Chondrocyte (in vitro differentiated cells): ENCODE measurements around the gene RAD54L2. TPM values are rescaled to one million over a fixed set of nuclear protein-coding genes. Genes with fewer than 3 reads are reported as not detected.

Experiments used
- DNase-seq: peaks from one replicate; pipeline ENCODE4 v3.0.0; 2021; ENCODE audit warnings: mixed read lengths, low spot score
- H3K27ac Mint-ChIP-seq: one replicate; pipeline ENCODE4 v1.8.0; 2021; ENCODE audit warnings: mild to moderate bottlenecking, moderate library complexity, mixed read lengths; ENCODE audit not compliant: unreplicated experiment
- H3K27me3 Mint-ChIP-seq: 2 replicates; pipeline ENCODE4 v1.8.0; 2021; ENCODE audit warnings: low read depth, mixed read lengths
- H3K36me3 Mint-ChIP-seq: 2 replicates; pipeline ENCODE4 v1.8.0; 2021; ENCODE audit warnings: low read depth, mixed read lengths
- H3K4me1 Mint-ChIP-seq: 2 replicates; pipeline ENCODE4 v1.8.0; 2021; ENCODE audit warnings: low read depth, mild to moderate bottlenecking, mixed read lengths
- H3K4me3 Mint-ChIP-seq: one replicate; pipeline ENCODE4 v1.8.0; 2021; ENCODE audit warnings: mild to moderate bottlenecking, moderate library complexity, mixed read lengths; ENCODE audit not compliant: unreplicated experiment
- H3K9me3 Mint-ChIP-seq: 2 replicates; pipeline ENCODE4 v1.8.0; 2021; ENCODE audit warnings: low read depth, mixed read lengths
- long read RNA-seq: library from polyadenylated mRNA; stranded (forward); transcript quantifications from one replicate; pipeline ENCODE4 v2.0.0, GENCODE V29; 2021
- total RNA-seq: library from RNA; stranded (reverse); gene quantifications from 3 replicates; pipeline ENCODE4 v1.2.1, GENCODE V29; 2021
- TF ChIP-seq, protein P1 (sequence below): fragments of 200-600 bp; sonication (generic); IDR thresholded peaks from 2 replicates; pipeline ENCODE4 v1.5.0; 2021; ENCODE audit warnings: antibody characterized with exemption, mild to moderate bottlenecking, moderate library complexity

RAD54L2 gene, protein sequence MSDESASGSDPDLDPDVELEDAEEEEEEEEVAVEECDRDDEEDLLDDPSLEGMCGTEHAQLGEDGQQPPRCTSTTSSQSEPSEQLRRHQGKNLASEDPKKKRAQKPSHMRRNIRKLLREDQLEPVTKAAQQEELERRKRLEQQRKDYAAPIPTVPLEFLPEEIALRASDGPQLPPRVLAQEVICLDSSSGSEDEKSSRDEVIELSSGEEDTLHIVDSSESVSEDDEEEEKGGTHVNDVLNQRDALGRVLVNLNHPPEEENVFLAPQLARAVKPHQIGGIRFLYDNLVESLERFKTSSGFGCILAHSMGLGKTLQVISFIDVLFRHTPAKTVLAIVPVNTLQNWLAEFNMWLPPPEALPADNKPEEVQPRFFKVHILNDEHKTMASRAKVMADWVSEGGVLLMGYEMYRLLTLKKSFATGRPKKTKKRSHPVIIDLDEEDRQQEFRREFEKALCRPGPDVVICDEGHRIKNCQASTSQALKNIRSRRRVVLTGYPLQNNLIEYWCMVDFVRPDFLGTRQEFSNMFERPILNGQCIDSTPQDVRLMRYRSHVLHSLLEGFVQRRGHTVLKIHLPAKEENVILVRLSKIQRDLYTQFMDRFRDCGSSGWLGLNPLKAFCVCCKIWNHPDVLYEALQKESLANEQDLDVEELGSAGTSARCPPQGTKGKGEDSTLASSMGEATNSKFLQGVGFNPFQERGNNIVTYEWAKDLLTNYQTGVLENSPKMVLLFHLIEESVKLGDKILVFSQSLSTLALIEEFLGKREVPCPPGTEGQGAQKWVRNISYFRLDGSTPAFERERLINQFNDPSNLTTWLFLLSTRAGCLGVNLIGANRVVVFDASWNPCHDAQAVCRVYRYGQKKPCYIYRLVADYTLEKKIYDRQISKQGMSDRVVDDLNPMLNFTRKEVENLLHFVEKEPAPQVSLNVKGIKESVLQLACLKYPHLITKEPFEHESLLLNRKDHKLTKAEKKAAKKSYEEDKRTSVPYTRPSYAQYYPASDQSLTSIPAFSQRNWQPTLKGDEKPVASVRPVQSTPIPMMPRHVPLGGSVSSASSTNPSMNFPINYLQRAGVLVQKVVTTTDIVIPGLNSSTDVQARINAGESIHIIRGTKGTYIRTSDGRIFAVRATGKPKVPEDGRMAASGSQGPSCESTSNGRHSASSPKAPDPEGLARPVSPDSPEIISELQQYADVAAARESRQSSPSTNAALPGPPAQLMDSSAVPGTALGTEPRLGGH (N-terminal part only)
- total RNA-seq: 19.3 to 26.9 TPM (median 20.4 TPM) in 3 replicates
- long read RNA-seq, partial matches to known transcripts: 2 of 14 reads
- long read RNA-seq, other reads (novel, unspliced or antisense): 12 of 14 reads

DNA sequence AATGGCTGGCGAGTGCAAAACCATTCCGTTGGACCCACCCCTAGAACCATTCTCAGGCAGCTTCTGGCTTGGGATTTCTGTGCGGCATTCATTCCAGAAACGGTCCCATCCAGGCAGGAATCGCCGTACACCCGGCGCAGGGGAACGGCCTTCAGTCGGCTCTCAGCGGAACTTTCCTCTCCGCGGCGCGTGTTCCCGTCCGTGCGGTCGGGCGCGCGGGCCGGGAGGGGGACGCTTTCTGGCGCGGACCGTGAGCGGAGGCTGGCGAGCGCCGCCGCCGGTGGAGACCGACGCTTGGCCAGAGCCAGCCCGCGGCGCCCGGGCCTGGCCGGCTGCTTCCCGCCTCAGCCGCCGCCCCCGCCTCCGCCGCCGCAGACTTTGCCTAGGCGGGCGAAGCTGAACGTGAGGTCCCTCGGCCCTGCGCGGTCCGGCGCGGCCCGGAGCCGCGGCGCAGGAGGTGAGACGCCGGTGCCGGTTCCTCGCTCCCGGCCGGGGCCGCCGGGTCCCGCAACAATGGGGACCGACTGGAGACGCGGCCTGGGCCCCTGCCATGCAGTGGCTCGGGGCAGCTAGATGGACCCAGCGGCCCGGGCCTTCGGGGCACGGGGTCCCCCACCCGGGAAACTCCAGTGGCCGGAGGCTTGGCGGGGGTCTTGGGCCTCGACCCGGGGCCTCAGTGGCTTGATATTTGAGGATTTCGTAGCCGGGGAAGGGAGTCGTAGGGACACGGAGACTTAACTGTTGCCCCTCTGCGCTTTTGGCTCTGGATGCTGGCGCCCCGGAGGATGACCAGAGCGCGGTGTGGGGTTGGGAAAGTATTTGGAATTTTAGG is at the start of gene RAD54L2:
Gene RAD54L2, plus strand, starts transcription at position 261 of the 832 bp plus-strand sequence. CDS start 51,702 bp downstream, outside the sequence.
- Mint-ChIP-seq H3K27ac (peak within 1 kb of the TSS; percentile 92), H3K4me3 (peak within 1 kb of the TSS; percentile 80), H3K9me3 (no peaks in the 10 kb centered on the region), H3K27me3 (no peaks in the 10 kb centered on the region), H3K4me1 (peaks cover 34% of the 10 kb centered on the region), H3K36me3 (peaks cover 1% of the 10 kb centered on the region)
- peak; percentile 93 for DNase-seq
- TF ChIP-seq, protein P1, sequence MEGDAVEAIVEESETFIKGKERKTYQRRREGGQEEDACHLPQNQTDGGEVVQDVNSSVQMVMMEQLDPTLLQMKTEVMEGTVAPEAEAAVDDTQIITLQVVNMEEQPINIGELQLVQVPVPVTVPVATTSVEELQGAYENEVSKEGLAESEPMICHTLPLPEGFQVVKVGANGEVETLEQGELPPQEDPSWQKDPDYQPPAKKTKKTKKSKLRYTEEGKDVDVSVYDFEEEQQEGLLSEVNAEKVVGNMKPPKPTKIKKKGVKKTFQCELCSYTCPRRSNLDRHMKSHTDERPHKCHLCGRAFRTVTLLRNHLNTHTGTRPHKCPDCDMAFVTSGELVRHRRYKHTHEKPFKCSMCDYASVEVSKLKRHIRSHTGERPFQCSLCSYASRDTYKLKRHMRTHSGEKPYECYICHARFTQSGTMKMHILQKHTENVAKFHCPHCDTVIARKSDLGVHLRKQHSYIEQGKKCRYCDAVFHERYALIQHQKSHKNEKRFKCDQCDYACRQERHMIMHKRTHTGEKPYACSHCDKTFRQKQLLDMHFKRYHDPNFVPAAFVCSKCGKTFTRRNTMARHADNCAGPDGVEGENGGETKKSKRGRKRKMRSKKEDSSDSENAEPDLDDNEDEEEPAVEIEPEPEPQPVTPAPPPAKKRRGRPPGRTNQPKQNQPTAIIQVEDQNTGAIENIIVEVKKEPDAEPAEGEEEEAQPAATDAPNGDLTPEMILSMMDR: peak; percentile 64

DNA sequence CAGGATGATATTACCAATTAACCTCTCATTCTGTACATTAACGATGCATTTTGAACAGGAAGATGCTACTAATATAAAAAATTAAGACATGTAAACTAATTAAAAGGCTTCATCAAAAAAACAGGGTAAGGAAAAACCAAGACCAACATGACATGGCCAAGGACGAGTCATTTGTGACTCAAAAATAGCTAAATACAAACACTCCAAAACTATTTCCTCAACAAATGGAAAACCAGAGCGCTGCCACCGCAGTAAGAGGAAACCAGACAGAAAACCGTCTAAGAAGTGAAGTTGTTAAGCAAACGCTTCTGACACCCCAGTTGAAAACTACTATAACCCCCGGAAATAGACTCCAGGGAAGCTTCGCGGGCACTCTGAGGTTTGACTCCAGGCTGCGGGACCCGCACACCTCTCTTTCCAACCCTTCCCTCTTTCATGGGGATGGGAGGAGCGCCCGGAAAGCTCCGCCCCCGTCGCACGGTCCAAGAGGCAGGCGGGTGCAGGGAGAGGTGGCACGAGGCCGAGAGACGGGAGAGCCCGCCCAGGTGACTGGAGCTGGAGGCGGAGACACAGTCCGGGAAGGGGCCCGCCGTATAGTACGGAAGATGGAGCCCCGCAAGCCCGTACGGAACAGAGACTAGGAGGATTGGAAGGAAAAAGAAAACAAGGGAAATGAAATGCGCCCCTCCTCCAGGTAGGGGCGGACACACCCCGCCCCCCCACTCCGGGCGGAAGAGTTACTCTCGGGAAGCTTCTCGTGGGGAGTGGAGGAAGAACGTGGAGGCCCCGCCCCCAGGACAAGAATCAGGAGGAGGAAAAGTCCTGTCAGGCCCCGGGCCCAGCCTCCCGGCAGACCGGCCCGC is 39.4 kb upstream of the RAD54L2 start:
- peak overlapping the region; percentile 80 for H3K4me3 Mint-ChIP-seq
- peak; percentile 98 for DNase-seq

DNA sequence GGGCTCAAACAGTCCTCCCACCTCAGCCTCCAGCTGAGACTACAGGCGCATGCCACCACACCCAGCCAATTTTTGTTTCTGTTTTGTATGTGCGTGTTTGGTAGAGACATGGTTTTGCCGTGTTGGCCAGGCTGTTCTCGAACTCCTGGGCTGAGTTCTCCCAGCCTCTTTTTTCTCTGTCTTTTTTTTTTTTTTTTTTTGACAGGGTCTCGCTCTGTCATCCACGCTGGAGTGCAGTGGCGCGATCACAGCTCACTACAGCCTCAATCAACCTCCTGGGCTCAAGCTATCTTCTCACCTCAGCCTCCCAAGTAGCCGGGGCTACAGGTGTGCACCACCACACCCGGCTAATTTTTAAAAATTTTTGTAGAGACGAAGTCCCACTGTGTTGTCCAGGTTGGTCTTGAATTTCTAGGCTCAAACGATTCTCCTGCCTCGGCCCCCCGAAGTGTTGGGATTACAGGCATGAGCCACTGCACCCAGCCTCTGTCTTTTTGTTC is 37.8 kb upstream of the RAD54L2 start:
- TF ChIP-seq, protein P1: no peak
- Mint-ChIP-seq H3K36me3 (no peaks in the 10 kb centered on the region), H3K4me1 (peaks cover 10% of the 10 kb centered on the region), H3K9me3 (no peaks in the 10 kb centered on the region), H3K27me3 (no peaks in the 10 kb centered on the region), H3K4me3 (peak overlapping the region; percentile 80), H3K27ac (peak overlapping the region; percentile 99)
- peak; percentile 40 for DNase-seq

More for the DNA sequence above, 39.4 kb upstream of the RAD54L2 start:
- no peaks in the 10 kb centered on the region for H3K27me3 Mint-ChIP-seq
- H3K9me3 Mint-ChIP-seq: no peaks in the 10 kb centered on the region
- TF ChIP-seq, protein P1: no peak
- H3K36me3 Mint-ChIP-seq: no peaks in the 10 kb centered on the region
- H3K27ac Mint-ChIP-seq: peak overlapping the region; percentile 99
- H3K4me1 Mint-ChIP-seq: peaks cover 10% of the 10 kb centered on the region

DNA sequence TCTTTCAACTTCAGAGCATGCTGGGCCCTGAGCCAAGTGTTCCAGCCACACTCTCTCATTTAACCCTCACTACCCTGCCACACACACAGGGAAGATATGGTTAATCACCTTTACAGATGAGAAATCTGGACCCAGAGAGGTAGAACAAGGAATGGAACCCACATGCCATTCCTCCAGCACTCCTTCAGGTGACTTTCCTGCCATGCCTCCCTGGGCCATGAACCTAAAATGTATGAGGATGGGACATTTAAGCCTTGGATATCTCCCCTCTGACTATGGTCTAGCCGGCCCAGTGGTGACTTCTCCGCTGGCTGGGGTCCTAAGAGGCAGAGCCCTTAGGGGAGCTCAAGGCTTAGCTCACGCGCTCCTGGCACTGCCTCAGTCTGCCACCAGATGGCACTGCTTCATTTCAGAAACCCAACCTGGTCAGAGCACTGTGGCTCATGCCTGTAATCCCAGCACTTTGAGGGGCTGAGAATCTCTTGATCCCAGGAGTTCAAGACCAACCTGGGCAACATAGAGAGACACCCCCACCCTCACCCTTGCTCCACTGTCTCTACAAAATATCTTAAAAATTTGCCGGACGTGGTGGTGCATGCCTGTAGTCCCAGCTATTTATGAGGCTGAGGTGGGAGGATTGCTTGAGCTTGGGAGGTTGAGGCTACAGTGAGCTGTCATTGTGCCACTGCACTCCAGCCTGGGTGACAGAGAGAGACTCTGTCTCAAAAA is 36.5 kb upstream of the RAD54L2 start:
- Mint-ChIP-seq H3K27ac (no peak overlapping the region), H3K4me3 (no peak overlapping the region), H3K36me3 (no peaks in the 10 kb centered on the region), H3K4me1 (peaks cover 10% of the 10 kb centered on the region), H3K27me3 (no peaks in the 10 kb centered on the region), H3K9me3 (no peaks in the 10 kb centered on the region)
- TF ChIP-seq, protein P1: peak; percentile 97
- DNase-seq: peak; percentile 70
